Activated naive CD4-positive, alpha-beta T cell treated with anti-CD3 and anti-CD28 coated beads, Interleukin-2, amount 50 U/mL, for 16 hours (primary cell): Measurements from ENCODE around the gene OR2B2.
"Not testable (repeated sequence)": the region's sequence is repeated elsewhere in the genome, so short reads cannot be mapped to it uniquely, and the experiment has no call there.

Source experiments
- DNase-seq: peaks from one replicate; pipeline ENCODE4 v3.0.0-alpha.2; 2020

OR2B2 gene

GRCh38 chr6:27911956-27912446 is at the start of gene OR2B2:
OR2B2 (minus strand) TSS chr6:27912396; CDS start chr6:27912319, 77 bp downstream.
- DNase-seq: no peak

- DNase-seq: no peak
Observed at GRCh38 chr6:27957516-27957915, 45.3 kb upstream of the OR2B2 start.

- DNase-seq: no peak
Observed at GRCh38 chr6:27956941-27957340, 44.7 kb upstream of the OR2B2 start, which contains the start of gene OR2B6. OR2B6 (plus strand) TSS chr6:27957241; CDS start chr6:27957241, 0 bp downstream.

- no peak for DNase-seq
Observed at GRCh38 chr6:27951040-27951439, 38.8 kb upstream of the OR2B2 start.

- DNase-seq: no peak
Observed at GRCh38 chr6:27948237-27948636, 36.0 kb upstream of the OR2B2 start.

GRCh38 chr6:27943072-27943471 is 30.9 kb upstream of the OR2B2 start:
- not testable (repeated sequence) for DNase-seq

- DNase-seq: no peak
Observed at GRCh38 chr6:27940766-27941165, 28.6 kb upstream of the OR2B2 start.

GRCh38 chr6:27931209-27931608 is 19.0 kb upstream of the OR2B2 start:
- DNase-seq: no peak

- DNase-seq: not testable (repeated sequence)
Observed at GRCh38 chr6:27929930-27930329, 17.7 kb upstream of the OR2B2 start.

- not testable (repeated sequence) for DNase-seq
Observed at GRCh38 chr6:27928041-27928440, 15.8 kb upstream of the OR2B2 start.

- no peak for DNase-seq
Observed at GRCh38 chr6:27924179-27924578, 12.0 kb upstream of the OR2B2 start.

GRCh38 chr6:27922949-27923348 is 10.8 kb upstream of the OR2B2 start:
- DNase-seq: no peak

- DNase-seq: no peak
Observed at GRCh38 chr6:27908017-27908416, 4.2 kb downstream of the OR2B2 start.

- DNase-seq: peak; percentile 82
Observed at GRCh38 chr6:27902335-27903314, 9.6 kb downstream of the OR2B2 start.

- DNase-seq: no peak
Observed at GRCh38 chr6:27901801-27902200, 10.4 kb downstream of the OR2B2 start.

GRCh38 chr6:27900197-27900596 is 12.0 kb downstream of the OR2B2 start:
- not testable (repeated sequence) for DNase-seq

- DNase-seq: no peak
Observed at GRCh38 chr6:27899543-27899942, 12.7 kb downstream of the OR2B2 start.

- no peak for DNase-seq
Observed at GRCh38 chr6:27897580-27898206, 14.5 kb downstream of the OR2B2 start.

GRCh38 chr6:27896398-27896796 is 15.8 kb downstream of the OR2B2 start:
- DNase-seq: no peak

- DNase-seq: peak; percentile 52
Observed at GRCh38 chr6:27894839-27895762, 17.1 kb downstream of the OR2B2 start.

GRCh38 chr6:27893836-27894807 is 18.1 kb downstream of the OR2B2 start:
- peak; percentile 71 for DNase-seq
